LNCAP (cell line): Measurements from ENCODE around the gene SYT3.

Experiments
- CTCF ChIP-seq: fragments of 450-650 bp; IDR thresholded peaks from 2 replicates; pipeline ENCODE4 v1.5.1; 2017; ENCODE audit warnings: mild to moderate bottlenecking

SYT3 gene

GRCh38 chr19:50639121-50640112 lies at the start of gene SYT3:
Gene SYT3 (minus strand): TSS chr19:50639881. CDS start chr19:50637411, 2,470 bp downstream.
- no peak for TF ChIP-seq CTCF

GRCh38 chr19:50688766-50689165 lies 49.1 kb upstream of the SYT3 start:
- TF ChIP-seq CTCF = no peak

GRCh38 chr19:50686310-50687032 lies 46.8 kb upstream of the SYT3 start:
- no peak for TF ChIP-seq CTCF

GRCh38 chr19:50679177-50680125 lies 39.8 kb upstream of the SYT3 start:
- TF ChIP-seq CTCF = no peak

- no peak for TF ChIP-seq CTCF
Observed at GRCh38 chr19:50678323-50678722, 38.6 kb upstream of the SYT3 start.

- no peak for TF ChIP-seq CTCF
Observed at GRCh38 chr19:50677636-50678035, 38.0 kb upstream of the SYT3 start.

- no peak for TF ChIP-seq CTCF
Observed at GRCh38 chr19:50676625-50677197, 37.0 kb upstream of the SYT3 start.
